Amniotic epithelial cell (primary cell): ENCODE data around the gene HOXC12.

Source experiments
- DNase-seq: peaks from one replicate; pipeline ENCODE4 v3.0.0-alpha.2; 2010; ENCODE audit warnings: low read depth

Gene HOXC12

DNA sequence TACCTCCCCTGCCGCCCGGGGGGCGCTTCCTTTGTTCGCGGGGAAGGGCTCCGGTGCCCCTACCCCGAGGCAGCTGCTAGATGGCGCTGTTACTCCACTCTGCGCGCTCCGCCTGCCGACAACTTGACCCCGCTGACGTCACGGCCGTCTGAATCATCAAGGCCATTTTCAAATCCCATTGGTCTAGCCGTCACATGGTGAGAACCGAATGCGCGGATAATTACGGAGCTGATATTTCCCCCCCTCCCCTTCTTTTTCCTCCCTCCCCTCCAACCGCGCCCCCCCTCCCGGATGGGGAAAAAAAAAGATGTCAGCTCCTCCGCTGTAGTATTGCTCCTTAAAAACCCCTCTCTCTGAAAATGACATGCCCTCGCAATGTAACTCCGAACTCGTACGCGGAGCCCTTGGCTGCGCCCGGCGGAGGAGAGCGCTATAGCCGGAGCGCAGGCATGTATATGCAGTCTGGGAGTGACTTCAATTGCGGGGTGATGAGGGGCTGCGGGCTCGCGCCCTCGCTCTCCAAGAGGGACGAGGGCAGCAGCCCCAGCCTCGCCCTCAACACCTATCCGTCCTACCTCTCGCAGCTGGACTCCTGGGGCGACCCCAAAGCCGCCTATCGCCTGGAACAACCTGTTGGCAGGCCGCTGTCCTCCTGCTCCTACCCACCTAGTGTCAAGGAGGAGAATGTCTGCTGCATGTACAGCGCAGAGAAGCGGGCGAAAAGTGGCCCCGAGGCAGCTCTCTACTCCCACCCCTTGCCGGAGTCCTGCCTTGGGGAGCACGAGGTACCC is 30.4 kb downstream of the HOXC12 start, which contains the start of gene HOXC10:
TSS of gene HOXC10 (plus strand) at position 246 of the 791 bp plus-strand sequence. CDS start at position 360, 114 bp downstream.
- DNase-seq, result peak; percentile 88

DNA sequence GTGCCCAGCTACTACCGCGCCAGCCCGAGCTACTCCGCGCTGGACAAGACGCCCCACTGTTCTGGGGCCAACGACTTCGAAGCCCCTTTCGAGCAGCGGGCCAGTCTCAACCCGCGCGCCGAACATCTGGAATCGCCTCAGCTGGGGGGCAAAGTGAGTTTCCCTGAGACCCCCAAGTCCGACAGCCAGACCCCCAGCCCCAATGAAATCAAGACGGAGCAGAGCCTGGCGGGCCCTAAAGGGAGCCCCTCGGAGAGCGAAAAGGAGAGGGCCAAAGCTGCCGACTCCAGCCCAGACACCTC is 30.9 kb downstream of the HOXC12 start:
- DNase-seq, result no peak

DNA sequence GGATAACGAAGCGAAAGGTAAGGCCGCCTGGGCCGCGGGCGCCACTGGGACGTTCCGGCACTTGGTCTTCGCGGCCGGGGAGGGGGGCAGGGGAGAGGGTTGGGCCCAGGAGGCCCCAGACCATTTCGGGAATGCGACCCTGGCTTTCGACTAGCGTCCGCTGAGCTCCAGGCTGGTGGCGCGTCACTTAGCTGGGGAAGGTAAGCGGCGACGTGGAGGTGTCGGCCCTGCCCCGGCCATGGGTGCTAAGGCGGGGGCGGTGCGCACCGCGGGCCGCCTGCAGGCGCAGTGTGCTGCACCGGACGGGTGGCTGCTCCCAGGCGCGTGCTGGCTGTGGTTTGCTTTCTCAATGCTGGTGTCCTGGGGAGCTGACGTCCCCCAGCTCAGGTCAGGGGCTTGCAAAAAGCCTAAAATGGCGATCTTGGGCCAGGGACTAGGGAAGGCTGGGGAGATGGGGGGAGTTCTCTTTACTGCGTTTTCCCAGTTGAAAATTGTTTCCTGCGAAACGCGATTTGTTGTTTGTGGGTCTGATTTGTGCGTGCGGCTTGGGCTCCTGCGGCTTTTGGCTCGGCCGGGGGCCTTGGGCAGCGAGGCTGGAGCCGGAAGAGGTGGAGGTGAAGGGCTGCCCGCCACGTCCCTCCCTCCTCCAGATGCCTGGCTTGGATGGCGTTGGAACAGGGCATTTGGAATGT is 31.4 kb downstream of the HOXC12 start:
- DNase-seq, result no peak

DNA sequence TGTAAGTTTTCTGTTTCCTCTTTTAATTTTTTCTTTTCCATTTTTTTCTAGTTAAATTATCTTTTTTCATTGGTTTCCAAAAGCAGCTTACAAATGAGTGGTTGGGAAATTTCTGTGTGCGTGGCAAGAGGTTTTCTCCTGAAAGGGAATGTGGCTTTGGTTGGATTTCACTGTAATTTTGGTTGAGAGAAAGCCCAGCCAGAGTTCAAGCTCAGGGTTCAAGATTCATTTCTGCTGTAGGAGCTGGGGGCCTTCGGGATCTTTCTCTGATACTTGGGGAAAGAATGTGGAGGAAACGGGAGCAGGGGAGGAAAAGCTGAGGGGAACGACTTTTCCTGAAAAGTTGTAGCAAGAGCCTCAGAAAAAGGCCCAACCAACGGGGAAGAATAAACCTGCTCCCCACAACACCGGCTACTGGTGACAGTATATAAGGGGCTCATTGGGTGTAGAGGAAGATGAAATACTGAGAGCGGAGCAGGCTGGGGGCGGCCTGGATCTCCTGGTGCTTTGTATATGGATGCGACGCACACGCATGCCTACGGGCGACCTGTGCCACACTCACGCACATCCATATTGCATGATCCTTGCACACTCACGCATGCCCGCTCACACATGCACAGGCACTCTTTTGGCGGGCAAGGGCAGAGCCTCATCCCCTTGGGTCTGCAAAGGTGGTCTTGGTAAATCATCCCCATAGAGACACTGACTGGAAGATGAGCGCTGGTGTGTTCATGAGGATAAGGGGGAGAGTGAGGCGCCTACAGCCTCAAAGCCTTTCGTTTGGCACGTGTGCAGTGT is 32.2 kb downstream of the HOXC12 start:
- DNase-seq, result no peak

DNA sequence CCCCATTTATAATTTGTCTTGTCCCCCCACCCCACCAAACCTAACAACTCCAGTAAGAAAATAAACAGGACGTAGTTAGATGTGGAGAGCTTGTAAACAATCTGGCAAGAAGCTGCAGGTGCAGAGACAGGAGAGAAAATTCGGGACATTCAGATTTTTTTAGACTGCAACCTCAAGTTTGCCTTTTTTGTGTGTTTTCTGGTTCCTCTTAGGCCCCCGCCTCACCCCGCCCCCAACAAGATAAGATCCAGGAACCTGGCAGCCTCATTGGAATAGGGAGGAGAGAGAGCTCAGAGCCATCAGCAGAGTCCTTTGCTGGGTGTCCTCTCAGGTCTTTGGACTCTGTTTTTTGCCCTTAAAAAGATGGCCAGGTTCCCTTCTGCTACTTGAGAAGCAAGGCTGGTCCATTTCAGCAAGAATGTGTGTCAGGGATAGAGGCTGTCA is 33.1 kb downstream of the HOXC12 start:
- no peak for DNase-seq

DNA sequence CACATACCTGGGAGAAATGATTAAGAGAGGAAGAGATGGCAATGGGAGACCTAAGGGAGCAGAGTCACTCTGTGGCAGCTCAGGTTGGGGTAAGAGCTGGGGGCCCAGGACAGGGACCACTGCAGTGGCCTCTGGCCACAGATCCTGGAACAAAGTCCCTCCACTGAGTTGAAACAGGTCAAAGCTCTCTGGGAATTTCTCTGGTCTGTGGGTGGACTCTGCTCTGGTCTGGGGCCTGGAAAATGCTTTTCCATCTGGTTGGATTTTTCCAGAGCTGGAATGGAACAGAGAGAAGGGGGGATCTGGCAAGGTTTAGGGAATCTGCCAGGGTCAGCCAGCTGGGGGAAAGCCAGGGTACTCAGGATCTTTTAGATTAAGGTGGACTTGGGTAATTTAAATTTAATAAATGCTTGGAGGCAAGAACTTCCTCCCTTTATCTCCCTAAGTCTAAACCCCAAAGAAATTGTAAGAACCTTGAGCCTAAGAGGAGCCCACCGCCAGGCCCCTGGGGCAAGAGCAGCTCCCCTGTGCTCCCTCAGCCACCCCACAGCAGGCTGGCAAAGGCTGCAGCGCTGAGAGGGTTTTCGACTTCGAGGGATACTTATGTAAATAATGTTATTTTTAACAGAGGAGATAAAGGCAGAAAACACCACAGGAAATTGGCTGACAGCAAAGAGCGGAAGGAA is 34.0 kb downstream of the HOXC12 start:
- DNase-seq, result no peak

DNA sequence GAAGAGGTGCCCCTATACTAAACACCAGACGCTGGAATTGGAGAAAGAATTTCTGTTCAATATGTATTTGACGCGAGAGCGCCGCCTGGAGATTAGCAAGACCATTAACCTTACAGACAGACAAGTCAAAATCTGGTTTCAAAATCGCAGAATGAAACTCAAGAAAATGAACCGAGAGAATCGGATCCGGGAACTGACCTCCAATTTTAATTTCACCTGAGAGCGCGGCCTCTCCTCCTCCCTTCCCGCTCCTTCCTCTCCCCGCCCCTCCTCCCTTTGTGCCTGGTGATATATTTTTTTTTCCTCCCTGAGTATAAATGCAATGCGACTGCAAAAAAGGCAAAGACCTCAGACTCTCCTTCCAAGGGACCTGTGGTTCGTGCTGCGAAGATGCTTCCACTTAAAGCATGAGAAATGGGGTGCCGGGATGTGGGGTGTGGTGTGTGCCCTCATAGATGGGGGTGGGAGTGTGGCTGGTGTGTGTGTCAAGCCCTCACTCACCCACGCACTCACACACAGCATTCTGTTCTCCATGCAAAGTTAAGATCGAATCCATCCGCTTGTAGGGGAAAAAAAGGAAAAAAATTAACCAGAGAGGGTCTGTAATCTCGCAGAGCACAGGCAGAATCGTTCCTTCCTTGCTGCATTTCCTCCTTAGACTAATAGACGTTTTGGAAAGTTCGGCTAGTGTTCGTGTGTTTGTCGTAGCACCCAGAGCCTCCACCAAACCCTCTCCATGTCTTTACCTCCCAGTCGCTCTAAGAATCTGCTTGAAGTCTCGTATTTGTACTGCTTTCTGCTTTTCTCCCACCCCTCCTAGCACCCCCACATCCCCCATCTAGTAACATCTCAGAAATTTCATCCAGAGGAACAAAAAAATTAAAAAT is 34.8 kb downstream of the HOXC12 start:
- DNase-seq, result peak; percentile 42

DNA sequence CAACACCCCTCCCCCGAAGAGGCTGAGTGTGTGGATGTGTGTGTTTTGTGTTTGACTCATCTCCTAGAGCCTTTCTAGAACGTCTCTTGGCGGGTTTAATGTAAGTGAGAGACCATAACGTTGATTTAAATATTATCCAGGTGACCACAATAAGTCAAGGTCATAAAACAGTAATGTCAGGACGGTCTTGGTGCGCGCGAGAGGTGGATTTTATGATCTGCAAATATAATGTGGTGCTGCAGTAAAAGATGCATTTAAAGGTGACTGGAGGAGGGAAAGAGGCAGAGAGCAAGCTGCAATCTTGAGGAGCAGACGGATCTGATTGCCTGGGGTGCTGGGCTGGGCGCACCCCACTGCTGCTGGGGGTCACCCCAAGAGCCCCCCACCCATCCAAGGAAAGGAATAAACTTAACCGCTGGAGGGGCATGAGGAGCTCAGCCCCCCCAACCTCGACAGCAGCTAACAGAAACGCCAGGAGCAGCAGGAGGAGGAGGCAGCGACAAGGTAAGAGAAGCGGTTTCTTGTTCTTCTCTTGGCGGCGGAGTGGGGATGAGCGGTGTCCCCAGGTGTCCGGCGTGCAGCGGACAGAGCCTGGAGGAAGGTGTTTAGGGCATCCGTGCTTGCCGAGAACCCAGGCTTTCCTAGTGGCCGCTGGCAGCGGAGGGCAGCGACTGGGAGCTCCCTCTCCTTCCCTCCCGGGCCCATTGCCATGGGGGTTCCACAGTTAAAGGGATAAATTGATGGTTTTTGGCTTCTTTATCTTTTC is 35.8 kb downstream of the HOXC12 start:
- DNase-seq, result no peak

DNA sequence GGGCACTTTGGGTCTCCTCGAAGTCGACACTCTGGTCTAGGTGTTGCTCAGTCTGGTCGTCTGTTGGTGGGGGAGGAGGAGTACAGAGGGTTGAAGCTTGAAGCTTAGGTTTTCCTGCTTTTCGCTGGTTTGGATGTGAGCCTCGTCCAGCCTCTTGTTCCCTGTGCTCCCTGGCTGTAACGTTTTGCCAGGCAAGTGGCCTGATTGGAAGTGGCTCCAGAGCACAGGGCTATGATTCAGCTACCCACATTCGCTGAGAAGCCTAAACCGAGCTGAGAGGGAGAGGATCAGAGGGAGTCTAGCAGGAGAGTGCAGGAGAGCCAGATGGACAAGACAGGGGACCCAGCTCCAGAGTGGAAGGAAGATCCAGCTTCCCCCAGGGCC is 36.4 kb downstream of the HOXC12 start:
- no peak for DNase-seq

DNA sequence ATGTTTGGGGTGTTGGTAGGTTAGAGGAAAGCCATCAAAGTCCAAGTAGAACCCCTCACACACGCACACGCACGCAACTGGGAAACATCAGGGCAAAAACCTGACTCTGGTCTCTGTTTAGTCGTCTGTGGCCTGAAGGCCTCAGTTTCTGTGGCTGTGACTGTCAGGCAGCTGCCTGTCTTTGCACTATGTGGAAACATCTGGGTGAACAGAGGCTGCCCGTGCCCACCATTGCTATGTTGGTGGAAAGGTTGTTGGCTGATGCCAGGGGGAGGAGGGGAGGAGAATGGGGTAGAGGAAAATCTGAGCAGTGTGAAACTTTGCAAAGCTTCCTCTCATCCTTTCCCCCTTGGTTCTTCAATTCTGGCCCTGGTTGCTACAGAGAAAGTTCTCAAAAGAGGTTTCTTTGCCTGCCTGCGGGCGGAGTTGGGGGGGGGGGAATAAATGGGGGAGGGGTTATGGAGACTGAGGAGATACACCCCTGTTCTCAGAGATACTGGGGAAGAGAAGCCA is 37.7 kb downstream of the HOXC12 start:
- DNase-seq, result no peak

DNA sequence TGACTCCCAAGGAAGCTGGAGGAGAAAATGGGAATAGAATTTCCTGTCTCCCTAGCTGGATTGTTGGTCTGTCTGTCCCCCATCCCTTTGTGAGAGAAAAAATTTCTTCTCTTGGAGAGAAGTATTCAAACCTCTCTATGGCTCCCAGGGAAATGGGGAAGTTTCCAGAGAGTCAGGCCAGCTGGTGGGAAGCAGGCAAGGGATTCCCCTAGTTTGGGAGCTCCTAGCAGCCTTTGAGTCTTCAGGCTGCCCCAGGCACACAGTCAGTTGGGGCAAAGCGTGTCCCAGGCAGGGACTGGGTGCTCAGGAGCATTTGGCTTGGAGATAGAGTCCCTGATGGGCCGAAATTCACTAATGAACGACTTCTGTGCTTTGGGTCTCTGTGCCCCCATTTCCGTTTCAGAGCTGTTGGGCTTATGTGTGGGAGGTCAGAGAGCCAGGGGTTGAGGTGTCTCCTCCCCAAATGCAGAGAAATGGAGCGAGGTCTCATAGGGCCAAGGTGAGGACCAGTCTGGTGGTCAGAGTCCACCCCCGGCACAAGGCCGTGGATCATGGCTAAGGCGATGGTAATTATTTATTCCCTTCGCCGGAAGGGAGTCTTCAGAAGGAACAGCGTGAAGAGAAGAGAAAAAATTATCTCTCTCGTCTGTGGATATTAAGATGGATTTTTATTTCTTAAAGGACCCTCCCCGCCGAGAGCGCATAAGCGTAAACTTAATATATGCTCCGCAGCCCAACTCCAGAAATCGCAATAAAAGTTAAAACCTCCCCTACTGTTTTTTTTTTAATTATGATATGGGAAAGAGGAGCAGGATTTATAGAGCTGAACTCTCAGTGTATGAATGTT is 38.7 kb downstream of the HOXC12 start:
- no peak for DNase-seq

DNA sequence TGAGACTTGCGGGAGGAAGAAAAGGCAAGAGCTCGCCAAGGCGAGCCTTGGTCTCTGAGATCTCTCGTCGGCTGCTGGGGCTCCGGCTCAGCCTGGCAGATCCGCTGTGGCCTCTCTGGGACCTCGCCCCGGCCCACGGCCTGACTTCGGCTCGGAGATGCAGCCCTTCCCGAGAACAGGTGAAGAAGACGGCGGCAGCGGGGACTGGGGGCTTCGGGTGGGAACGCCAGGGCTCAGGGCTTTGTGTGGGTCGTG is 39.2 kb downstream of the HOXC12 start:
- DNase-seq, result no peak

DNA sequence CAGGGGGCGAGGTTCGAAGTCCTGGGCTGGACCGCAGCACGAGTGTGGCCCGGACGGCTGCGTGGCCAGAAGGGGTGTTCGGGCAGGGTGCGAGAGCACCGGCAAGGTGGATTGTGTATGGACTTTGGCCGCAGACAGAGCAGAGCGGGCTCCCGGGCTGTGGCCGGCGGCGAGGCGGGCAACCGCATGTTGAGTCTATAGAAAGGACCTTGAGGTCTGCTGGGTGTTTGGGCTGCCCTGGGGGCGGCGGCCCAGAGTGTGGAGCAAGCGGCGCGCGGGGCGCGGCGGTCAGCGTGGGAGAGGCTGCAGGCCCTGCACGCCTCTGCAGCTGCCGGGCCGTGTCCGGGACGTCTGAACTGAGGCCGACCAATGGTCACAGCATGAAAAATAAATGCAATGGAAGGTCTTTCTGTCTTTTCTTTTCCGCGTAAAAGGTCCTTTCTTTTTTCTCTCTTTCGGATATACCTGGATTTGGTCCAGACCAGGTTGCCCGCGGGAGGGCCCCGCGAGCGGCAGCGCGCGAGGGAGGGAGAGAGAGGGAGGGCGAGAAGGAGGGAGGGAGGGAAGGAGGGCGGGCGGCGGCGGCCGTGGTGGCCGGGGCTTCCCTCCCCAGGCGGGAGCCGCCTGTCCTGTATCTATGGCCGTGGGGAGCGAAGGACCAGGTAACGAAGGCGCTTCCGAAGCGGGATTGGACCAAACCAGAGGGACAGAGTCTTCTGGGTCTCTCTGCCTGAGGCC is 39.7 kb downstream of the HOXC12 start:
- peak; percentile 39 for DNase-seq

DNA sequence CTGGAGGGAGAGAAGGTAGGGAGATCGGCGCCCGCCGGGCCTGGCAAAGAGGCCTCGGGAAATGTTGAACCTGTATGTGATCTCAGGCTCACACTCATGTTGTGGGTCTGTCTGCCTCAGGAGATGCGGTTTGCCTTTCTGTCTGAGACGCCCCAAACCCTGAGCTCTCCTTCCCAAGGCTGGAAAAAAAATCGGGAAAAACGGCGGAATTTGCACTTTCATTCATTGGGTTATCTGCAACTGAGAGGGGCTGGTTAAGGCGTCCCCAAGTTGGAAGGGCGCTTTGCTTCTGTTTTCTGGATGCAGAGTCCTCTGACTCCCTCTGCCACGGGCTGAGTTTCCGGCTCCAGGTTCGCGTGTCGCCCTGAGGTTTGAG is 40.3 kb downstream of the HOXC12 start:
- DNase-seq, result no peak

DNA sequence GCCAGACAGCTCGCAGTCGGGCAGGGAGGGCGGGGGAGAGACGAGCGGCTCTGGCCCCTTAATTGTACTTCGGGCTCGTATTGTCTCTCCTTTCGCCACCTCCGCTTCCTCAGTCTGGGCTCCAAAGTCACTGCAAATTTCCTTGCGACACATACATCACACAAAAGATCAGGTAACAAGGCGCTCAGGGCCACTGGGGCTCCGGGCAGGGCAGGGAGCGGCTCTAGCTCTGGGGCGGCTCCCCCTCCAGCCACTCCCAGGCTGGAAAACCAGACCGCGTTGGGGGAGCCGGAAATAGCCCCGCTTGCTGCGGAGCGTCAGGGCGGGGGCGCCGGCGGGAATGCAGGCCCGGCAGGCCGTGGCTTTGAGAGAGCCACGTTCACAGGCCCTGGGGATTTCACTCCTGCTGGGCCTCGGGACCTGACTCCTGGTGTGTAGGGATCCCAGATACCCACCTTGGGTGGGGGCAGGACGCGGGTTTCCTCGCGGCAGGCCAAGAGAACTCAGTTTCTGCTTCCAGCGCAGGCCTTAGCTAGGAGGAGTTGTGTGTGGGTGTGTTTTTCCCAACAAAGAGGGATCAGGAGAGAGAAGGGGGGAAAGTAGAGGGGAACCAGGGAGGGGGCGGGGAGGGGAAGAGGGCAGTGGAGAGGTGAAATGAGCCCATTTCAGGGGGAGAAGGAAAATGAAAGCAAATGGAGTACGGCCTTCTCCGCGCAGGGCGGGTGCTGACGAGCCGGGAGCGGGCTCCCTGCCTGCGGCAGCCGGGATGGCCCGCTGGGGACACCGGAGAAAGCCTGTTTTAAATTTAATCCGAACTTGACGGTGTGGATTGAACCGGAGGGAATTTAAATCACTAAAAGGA is 40.9 kb downstream of the HOXC12 start:
- no peak for DNase-seq

DNA sequence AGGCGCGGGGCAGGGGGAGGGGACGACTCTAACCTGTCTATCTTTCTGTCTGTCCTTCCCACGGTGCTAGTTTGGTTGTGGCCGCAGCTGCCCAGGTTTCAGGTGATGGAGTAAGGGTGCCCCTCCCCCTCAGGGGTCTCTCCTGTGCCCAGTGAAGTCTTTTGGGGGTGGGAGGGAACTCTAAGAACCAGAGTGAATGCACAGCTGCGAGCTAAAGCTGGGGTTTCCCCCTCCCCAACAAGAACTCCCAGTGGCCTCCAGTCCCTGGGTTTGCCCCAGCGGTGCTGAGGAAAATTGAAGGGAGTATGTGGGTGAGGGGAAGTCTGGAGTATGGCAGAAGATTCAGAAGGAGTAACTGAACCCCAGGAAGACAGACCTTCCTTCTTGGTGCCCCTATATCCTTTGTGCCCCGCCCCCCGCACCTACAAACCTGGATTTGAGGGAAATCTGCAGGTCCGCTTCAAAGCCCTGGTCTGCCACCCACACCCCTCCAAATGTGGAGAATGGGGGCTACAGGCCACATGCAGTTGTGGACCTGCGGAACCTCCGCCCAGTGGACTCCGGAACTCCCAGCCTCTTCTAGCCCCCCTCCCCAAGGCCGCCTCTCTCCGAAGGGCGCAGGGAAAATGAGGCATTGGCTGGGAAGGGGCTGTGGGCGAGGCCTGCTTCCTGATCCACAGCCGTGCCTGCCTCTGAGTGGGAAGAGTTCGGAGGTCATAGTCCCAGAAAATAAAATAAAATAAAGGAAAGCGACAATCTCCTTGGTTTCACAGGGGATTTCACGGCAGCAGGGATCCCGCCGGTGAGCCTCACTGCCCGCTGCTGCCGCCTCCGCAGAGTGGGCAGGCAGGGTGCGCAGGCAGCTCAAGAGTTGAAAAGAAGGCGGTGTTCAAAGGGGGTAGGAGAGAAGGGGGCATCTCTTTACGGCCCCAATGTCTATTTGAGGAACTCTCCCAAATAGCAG is 41.8 kb downstream of the HOXC12 start:
- DNase-seq, result no peak
